Measurements from ENCODE around the gene BACH1.

The BACH1 gene

GRCh38 chr21:29295066-29295650, 3.6 kb upstream of the BACH1 start:
- no peak for DNase-seq

GRCh38 chr21:29296446-29296845, 2.3 kb upstream of the BACH1 start:
- DNase-seq, result no peak

GRCh38 chr21:29297483-29298347, 1.0 kb upstream of the BACH1 start:
- DNase-seq, result no peak

GRCh38 chr21:29299046-29299915, 559 bp downstream of the BACH1 start:
- DNase-seq, result peak; percentile 61

- DNase-seq, result peak; percentile 80
These were observed 1.4 kb downstream of the BACH1 start for GRCh38 chr21:29299916-29300806.

- no peak for DNase-seq
These were observed 2.1 kb downstream of the BACH1 start for GRCh38 chr21:29300807-29301138.

GRCh38 chr21:29301691-29302090, 3.0 kb downstream of the BACH1 start:
- DNase-seq, result no peak

GRCh38 chr21:29302359-29302875, 3.7 kb downstream of the BACH1 start:
- no peak for DNase-seq

GRCh38 chr21:29303288-29303687, 4.6 kb downstream of the BACH1 start:
- DNase-seq, result no peak

- DNase-seq, result no peak
These were observed 5.9 kb downstream of the BACH1 start for GRCh38 chr21:29304597-29304996.

GRCh38 chr21:29305068-29305467, 6.3 kb downstream of the BACH1 start:
- DNase-seq, result no peak

GRCh38 chr21:29305561-29305960, 6.8 kb downstream of the BACH1 start:
- DNase-seq, result no peak

GRCh38 chr21:29306920-29307319, 8.2 kb downstream of the BACH1 start:
- no peak for DNase-seq

- no peak for DNase-seq
These were observed 9.2 kb downstream of the BACH1 start for GRCh38 chr21:29307718-29308455.

GRCh38 chr21:29308456-29308783, 9.7 kb downstream of the BACH1 start:
- no peak for DNase-seq

- no peak for DNase-seq
These were observed 11.0 kb downstream of the BACH1 start for GRCh38 chr21:29309703-29310102.

GRCh38 chr21:29311802-29312201, 13.1 kb downstream of the BACH1 start:
- no peak for DNase-seq

GRCh38 chr21:29312981-29313380, 14.3 kb downstream of the BACH1 start:
- DNase-seq, result no peak

GRCh38 chr21:29313662-29314408, 15.1 kb downstream of the BACH1 start:
- DNase-seq, result no peak

- no peak for DNase-seq
These were observed 16.5 kb downstream of the BACH1 start for GRCh38 chr21:29315131-29315749.
